ENCODE data around the gene GMDS.

GRCh38 chr6:1689141-1689540 lies 556.3 kb downstream of the GMDS start:
- no peak for TF ChIP-seq ZNF671 (CRISPR knock-in tag; IDR thresholded peaks at IDR 0.05)
- TF ChIP-seq E2F1 (CRISPR knock-in tag; IDR thresholded peaks at IDR 0.05) = no peak
- TF ChIP-seq CREM (CRISPR knock-in tag; IDR thresholded peaks at IDR 0.05) = no peak
- no peak for TF ChIP-seq ESRRA (CRISPR knock-in tag; IDR thresholded peaks at IDR 0.05; ENCODE audit: borderline replicate concordance)
- TF ChIP-seq CTCF (IDR thresholded peaks at IDR 0.05) = no peak
- TF ChIP-seq ATF2 (CRISPR knock-in tag; IDR thresholded peaks at IDR 0.05; ENCODE audit: borderline replicate concordance, low read depth) = no peak
- no peak for TF ChIP-seq FOXK1 (CRISPR knock-in tag; IDR thresholded peaks at IDR 0.05)
- TF ChIP-seq SMAD4 (CRISPR knock-in tag; IDR thresholded peaks at IDR 0.05) = no peak
- TF ChIP-seq IRF1 (CRISPR knock-in tag; IDR thresholded peaks at IDR 0.05) = no peak
- TF ChIP-seq ETV6 (CRISPR knock-in tag; IDR thresholded peaks at IDR 0.05) = no peak
- no peak for TF ChIP-seq CBFB (CRISPR knock-in tag; IDR thresholded peaks at IDR 0.05; ENCODE audit: low read depth)
- no peak for TF ChIP-seq USF2 (CRISPR knock-in tag; IDR thresholded peaks at IDR 0.05)

All from WTC11 (cell line).